Measurements from ENCODE around the gene RNF212B. TPM values are rescaled to one million over a fixed set of nuclear protein-coding genes. Genes with fewer than 3 reads are reported as not detected.

RNF212B gene
- total and polyA plus RNA-seq, 2 of the 13 experiments (the other 11 are each of a cell fraction or from before 2014, with no cell fraction given), result 0.05 TPM; not detected in 1

DNA sequence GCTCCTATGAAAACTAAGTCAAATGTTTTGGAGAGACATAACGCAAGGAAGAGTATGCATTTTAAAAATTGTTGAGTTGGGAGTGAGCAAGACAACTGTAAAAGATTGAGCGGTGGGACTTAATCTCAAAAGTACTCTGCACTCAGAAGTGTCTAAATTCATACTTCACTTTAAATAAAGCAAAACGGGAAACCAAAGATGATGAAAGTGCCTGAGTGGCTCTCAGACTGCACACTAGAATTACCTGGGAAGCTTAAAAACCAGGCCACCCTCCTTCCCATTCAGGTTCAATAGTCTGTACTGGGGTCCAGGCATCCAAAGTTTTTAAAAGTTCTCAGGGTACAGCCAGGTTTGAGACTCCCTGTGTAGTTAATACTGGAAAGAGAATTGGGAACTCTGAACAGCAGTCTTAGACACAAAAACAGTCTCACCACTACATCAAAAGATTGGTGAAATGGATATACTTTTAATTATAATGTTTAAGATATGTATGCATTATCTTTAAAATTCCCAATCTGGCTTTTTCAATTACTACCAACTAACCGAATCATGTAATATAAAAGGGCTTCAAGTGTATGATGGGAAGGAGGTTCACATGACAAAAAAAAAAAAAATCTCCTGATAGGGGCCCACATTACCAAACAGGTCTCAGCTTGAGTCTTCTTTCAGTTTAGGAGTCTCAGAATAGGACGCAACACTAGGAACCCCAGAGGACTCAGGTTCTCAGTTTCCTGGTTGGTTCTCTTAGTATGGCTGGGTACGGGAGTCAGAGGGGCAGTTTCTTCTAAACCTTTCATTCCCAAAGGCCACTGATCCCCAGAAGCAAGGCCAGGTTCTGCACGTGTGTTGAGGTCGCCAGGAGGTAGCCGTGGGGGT is 47.2 kb downstream of the RNF212B start (continued):
- TF ChIP-seq, protein P1, sequence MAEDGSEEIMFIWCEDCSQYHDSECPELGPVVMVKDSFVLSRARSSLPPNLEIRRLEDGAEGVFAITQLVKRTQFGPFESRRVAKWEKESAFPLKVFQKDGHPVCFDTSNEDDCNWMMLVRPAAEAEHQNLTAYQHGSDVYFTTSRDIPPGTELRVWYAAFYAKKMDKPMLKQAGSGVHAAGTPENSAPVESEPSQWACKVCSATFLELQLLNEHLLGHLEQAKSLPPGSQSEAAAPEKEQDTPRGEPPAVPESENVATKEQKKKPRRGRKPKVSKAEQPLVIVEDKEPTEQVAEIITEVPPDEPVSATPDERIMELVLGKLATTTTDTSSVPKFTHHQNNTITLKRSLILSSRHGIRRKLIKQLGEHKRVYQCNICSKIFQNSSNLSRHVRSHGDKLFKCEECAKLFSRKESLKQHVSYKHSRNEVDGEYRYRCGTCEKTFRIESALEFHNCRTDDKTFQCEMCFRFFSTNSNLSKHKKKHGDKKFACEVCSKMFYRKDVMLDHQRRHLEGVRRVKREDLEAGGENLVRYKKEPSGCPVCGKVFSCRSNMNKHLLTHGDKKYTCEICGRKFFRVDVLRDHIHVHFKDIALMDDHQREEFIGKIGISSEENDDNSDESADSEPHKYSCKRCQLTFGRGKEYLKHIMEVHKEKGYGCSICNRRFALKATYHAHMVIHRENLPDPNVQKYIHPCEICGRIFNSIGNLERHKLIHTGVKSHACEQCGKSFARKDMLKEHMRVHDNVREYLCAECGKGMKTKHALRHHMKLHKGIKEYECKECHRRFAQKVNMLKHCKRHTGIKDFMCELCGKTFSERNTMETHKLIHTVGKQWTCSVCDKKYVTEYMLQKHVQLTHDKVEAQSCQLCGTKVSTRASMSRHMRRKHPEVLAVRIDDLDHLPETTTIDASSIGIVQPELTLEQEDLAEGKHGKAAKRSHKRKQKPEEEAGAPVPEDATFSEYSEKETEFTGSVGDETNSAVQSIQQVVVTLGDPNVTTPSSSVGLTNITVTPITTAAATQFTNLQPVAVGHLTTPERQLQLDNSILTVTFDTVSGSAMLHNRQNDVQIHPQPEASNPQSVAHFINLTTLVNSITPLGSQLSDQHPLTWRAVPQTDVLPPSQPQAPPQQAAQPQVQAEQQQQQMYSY (CRISPR knock-in tag; IDR thresholded peaks at IDR 0.05), result no peak
- TF ChIP-seq SMAD1 (CRISPR knock-in tag; IDR thresholded peaks at IDR 0.05; ENCODE audit: borderline replicate concordance, low read depth) (no peak), MAFF (IDR thresholded peaks at IDR 0.05; ENCODE audit: low read depth, low read length) (no peak), GATA4 (IDR thresholded peaks at IDR 0.05; ENCODE audit: borderline replicate concordance, low read depth) (no peak), TEAD2 (CRISPR knock-in tag; IDR thresholded peaks at IDR 0.05) (no peak; the same call in 1 of the 2 replicates), ZFP36L2 (CRISPR knock-in tag; IDR thresholded peaks at IDR 0.05) (no peak), SIN3B (IDR thresholded peaks at IDR 0.05; ENCODE audit: low read length) (no peak), XBP1 (CRISPR knock-in tag; IDR thresholded peaks at IDR 0.05) (no peak), TGIF2 (CRISPR knock-in tag; IDR thresholded peaks at IDR 0.05) (no peak), ZNF468 (CRISPR knock-in tag; IDR thresholded peaks at IDR 0.05) (no peak), SYNCRIP (IDR thresholded peaks at IDR 0.05; ENCODE audit: insufficient read depth, low read depth, low read length) (no peak), GABPA (IDR thresholded peaks at IDR 0.05; ENCODE audit: low read depth, low read length) (no peak), GABPA (CRISPR knock-in tag; IDR thresholded peaks at IDR 0.05; ENCODE audit: low read depth) (peak; percentile 26; the same call in 1 of the 2 replicates), NKX3-1 (CRISPR knock-in tag; IDR thresholded peaks at IDR 0.05) (no peak; the same call in 1 of the 2 replicates), NFRKB (IDR thresholded peaks at IDR 0.05) (no peak), MAFG (CRISPR knock-in tag; IDR thresholded peaks at IDR 0.05) (no peak), HNF4A (CRISPR knock-in tag; IDR thresholded peaks at IDR 0.05) (no peak), MAF1 (CRISPR knock-in tag; IDR thresholded peaks at IDR 0.05; ENCODE audit: borderline replicate concordance) (no peak), ZBTB8A (CRISPR knock-in tag; IDR thresholded peaks at IDR 0.05; ENCODE audit: borderline replicate concordance, low read depth) (no peak)
- TF ChIP-seq, protein P2, sequence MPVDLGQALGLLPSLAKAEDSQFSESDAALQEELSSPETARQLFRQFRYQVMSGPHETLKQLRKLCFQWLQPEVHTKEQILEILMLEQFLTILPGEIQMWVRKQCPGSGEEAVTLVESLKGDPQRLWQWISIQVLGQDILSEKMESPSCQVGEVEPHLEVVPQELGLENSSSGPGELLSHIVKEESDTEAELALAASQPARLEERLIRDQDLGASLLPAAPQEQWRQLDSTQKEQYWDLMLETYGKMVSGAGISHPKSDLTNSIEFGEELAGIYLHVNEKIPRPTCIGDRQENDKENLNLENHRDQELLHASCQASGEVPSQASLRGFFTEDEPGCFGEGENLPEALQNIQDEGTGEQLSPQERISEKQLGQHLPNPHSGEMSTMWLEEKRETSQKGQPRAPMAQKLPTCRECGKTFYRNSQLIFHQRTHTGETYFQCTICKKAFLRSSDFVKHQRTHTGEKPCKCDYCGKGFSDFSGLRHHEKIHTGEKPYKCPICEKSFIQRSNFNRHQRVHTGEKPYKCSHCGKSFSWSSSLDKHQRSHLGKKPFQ (CRISPR knock-in tag; IDR thresholded peaks at IDR 0.05; ENCODE audit: insufficient replicate concordance), result no peak
- TF ChIP-seq, protein P3, sequence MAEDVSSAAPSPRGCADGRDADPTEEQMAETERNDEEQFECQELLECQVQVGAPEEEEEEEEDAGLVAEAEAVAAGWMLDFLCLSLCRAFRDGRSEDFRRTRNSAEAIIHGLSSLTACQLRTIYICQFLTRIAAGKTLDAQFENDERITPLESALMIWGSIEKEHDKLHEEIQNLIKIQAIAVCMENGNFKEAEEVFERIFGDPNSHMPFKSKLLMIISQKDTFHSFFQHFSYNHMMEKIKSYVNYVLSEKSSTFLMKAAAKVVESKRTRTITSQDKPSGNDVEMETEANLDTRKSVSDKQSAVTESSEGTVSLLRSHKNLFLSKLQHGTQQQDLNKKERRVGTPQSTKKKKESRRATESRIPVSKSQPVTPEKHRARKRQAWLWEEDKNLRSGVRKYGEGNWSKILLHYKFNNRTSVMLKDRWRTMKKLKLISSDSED (CRISPR knock-in tag; IDR thresholded peaks at IDR 0.05), result no peak
- TF ChIP-seq, protein P4, sequence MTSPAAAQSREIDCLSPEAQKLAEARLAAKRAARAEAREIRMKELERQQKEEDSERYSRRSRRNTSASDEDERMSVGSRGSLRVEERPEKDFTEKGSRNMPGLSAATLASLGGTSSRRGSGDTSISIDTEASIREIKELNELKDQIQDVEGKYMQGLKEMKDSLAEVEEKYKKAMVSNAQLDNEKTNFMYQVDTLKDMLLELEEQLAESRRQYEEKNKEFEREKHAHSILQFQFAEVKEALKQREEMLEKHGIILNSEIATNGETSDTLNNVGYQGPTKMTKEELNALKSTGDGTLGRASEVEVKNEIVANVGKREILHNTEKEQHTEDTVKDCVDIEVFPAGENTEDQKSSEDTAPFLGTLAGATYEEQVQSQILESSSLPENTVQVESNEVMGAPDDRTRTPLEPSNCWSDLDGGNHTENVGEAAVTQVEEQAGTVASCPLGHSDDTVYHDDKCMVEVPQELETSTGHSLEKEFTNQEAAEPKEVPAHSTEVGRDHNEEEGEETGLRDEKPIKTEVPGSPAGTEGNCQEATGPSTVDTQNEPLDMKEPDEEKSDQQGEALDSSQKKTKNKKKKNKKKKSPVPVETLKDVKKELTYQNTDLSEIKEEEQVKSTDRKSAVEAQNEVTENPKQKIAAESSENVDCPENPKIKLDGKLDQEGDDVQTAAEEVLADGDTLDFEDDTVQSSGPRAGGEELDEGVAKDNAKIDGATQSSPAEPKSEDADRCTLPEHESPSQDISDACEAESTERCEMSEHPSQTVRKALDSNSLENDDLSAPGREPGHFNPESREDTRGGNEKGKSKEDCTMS (CRISPR knock-in tag; conservative IDR thresholded peaks at IDR 0.05), result no peak

Data from HepG2 (cell line).